KMS-11 (cell line): ENCODE results near the gene KPTN.

Source experiments
- H2AFZ ChIP-seq: fragments of 200-600 bp; sonication (generic); 2 replicates; pipeline ENCODE4 v1.6.1; 2016; ENCODE audit warnings: antibody characterized with exemption, mixed run types, low read depth
- H3K27ac ChIP-seq: fragments of 200-600 bp; sonication (generic); 2 replicates; pipeline ENCODE4 v1.6.1; 2016; ENCODE audit warnings: mild to moderate bottlenecking, mixed run types
- H3K27me3 ChIP-seq: fragments of 200-600 bp; sonication (generic); 2 replicates; pipeline ENCODE4 v1.6.1; 2017; ENCODE audit warnings: mild to moderate bottlenecking, low read depth, mixed run types, moderate library complexity; ENCODE audit not compliant: insufficient read depth
- H3K36me3 ChIP-seq: fragments of 200-600 bp; sonication (generic); 2 replicates; pipeline ENCODE4 v1.6.1; 2017; ENCODE audit warnings: mild to moderate bottlenecking, mixed run types; ENCODE audit not compliant: insufficient read depth
- H3K4me1 ChIP-seq: fragments of 200-600 bp; sonication (generic); 2 replicates; pipeline ENCODE4 v1.6.1; 2016; ENCODE audit warnings: mild to moderate bottlenecking, low read depth, mixed run types; ENCODE audit not compliant: poor library complexity, severe bottlenecking
- H3K4me2 ChIP-seq: fragments of 200-600 bp; sonication (generic); 2 replicates; pipeline ENCODE4 v1.7.0; 2016; ENCODE audit warnings: mild to moderate bottlenecking, mixed run types
- H3K4me3 ChIP-seq: fragments of 200-600 bp; sonication (generic); IDR thresholded peaks from 2 replicates; pipeline ENCODE4 v1.6.1; 2017; ENCODE audit warnings: low read depth, low read length, mixed read lengths; ENCODE audit not compliant: insufficient read depth
- H3K79me2 ChIP-seq: fragments of 200-600 bp; sonication (generic); 2 replicates; pipeline ENCODE4 v1.6.1; 2016; ENCODE audit warnings: low read depth, mixed run types; ENCODE audit not compliant: insufficient read depth
- H3K9ac ChIP-seq: fragments of 200-600 bp; sonication (generic); 2 replicates; pipeline ENCODE4 v1.6.1; 2016; ENCODE audit warnings: mild to moderate bottlenecking, mixed run types
- H4K20me1 ChIP-seq: fragments of 200-600 bp; sonication (generic); 2 replicates; pipeline ENCODE4 v1.6.1; 2016; ENCODE audit warnings: mild to moderate bottlenecking, mixed run types; ENCODE audit not compliant: insufficient read depth
- TF ChIP-seq, protein P1 (sequence below): fragments of 200-600 bp; sonication (generic); conservative IDR thresholded peaks from 2 replicates; pipeline ENCODE4 v1.6.1; 2017; ENCODE audit warnings: low read depth, mild to moderate bottlenecking, antibody characterized with exemption, low read length, moderate library complexity, mixed read lengths

Gene KPTN

DNA sequence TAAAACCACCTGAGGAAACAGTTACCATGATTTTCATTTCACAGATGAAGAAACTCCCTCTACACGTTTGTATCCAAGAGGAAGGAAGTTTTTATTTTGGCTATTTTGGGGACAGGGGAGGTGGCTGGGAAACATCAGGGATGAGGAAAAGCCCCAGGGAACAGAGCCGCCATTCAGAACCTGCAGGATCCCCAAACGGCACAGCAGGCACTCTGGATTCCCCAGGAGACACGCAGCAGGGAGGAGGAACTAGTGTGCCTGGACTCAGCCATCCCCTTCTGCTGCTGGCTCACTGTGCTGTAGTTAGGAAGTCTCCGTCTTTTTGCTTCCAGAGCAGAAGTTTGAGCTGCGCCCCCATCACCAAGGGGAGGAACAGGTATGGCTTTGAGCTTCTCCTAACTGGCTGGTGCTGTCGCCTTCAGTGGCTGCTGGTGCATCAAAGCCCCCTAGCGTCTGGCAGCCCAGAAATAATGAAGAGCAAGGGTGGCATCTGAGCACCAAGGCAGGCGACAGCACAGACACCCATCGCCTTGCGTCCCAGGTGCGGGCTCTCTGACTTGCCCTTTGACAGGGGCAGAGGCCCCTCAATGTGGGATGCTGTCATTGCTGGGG is 26.6 kb upstream of the KPTN start:
- H3K27me3 ChIP-seq = no peaks in the 10 kb centered on the region; the same call in 1 of the 2 replicates
- H3K4me3 ChIP-seq = no peak overlapping the region
- peaks cover 10% of the 10 kb centered on the region for H3K4me1 ChIP-seq
- no peak overlapping the region for H2AFZ ChIP-seq
- H3K4me2 ChIP-seq = no peak overlapping the region
- H3K36me3 ChIP-seq = no peaks in the 10 kb centered on the region
- H3K27ac ChIP-seq = no peak overlapping the region
- TF ChIP-seq, protein P1, sequence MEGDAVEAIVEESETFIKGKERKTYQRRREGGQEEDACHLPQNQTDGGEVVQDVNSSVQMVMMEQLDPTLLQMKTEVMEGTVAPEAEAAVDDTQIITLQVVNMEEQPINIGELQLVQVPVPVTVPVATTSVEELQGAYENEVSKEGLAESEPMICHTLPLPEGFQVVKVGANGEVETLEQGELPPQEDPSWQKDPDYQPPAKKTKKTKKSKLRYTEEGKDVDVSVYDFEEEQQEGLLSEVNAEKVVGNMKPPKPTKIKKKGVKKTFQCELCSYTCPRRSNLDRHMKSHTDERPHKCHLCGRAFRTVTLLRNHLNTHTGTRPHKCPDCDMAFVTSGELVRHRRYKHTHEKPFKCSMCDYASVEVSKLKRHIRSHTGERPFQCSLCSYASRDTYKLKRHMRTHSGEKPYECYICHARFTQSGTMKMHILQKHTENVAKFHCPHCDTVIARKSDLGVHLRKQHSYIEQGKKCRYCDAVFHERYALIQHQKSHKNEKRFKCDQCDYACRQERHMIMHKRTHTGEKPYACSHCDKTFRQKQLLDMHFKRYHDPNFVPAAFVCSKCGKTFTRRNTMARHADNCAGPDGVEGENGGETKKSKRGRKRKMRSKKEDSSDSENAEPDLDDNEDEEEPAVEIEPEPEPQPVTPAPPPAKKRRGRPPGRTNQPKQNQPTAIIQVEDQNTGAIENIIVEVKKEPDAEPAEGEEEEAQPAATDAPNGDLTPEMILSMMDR = no peak
- H4K20me1 ChIP-seq = no peaks in the 10 kb centered on the region
- no peak overlapping the region for H3K9ac ChIP-seq
- H3K79me2 ChIP-seq = peaks cover 62% of the 10 kb centered on the region

DNA sequence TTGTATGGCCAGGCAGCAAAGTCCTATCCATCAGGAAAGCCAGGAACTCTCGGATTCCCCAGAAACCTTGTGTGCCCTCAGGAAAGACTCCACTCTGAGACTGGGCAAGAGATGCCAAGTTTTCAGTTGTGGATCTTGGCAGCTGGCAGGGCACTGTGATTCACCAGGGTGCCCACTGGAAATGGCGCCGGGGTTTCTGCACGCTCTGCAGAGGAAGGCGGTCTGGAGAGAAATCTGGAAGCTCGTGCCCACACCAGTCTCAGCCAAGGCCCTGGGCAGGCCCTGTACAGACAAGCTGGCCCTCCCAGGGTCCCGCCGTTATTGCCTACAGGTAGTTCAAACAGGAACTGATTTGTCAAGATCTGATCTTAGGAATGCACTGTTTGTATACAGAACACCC is 26.0 kb upstream of the KPTN start:
- no peaks in the 10 kb centered on the region for H3K36me3 ChIP-seq
- no peak overlapping the region for H2AFZ ChIP-seq
- H3K4me3 ChIP-seq = no peak overlapping the region
- no peak overlapping the region for H3K9ac ChIP-seq
- TF ChIP-seq, protein P1 = no peak
- no peaks in the 10 kb centered on the region for H4K20me1 ChIP-seq
- no peaks in the 10 kb centered on the region; the same call in 1 of the 2 replicates for H3K27me3 ChIP-seq
- H3K4me1 ChIP-seq = peaks cover 9% of the 10 kb centered on the region
- peaks cover 62% of the 10 kb centered on the region for H3K79me2 ChIP-seq
- no peak overlapping the region for H3K27ac ChIP-seq
- H3K4me2 ChIP-seq = no peak overlapping the region

DNA sequence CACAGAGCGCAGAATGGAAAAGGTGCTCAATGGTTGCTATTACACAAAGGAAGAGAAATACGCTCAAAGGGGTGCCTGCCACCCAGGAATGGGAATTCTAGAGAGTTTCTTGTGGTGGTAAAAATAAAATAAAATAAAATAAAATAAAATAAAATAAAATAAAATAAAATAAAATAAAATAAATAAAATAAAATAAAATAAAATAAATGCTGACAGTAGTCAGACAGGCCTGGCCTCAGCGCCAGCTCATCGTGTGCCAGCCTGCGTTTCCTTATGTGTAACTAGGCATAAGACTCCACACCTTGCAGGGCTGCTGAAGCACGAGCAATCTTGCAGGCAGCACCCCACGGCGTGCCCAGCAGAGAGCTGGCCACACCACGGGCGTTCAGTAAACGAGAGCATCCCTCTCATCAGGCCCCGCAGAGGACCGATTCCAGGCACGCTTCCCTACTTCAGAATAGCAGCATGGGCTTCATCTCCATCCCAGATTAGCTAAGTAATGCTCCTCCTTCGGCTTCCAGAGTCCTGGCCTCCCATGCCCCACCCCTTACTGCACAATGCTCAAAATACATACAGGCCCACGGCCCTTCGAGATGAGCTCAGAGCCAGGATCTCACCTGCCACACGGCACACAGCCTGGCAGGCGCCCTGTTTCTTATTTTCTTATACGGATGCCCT is 25.3 kb upstream of the KPTN start:
- H3K4me1 ChIP-seq = peaks cover 9% of the 10 kb centered on the region
- no peak overlapping the region for H3K27ac ChIP-seq
- TF ChIP-seq, protein P1 = no peak
- H3K27me3 ChIP-seq = no peaks in the 10 kb centered on the region; the same call in 1 of the 2 replicates
- H3K79me2 ChIP-seq = peaks cover 57% of the 10 kb centered on the region
- H3K36me3 ChIP-seq = no peaks in the 10 kb centered on the region
- no peak overlapping the region for H3K4me3 ChIP-seq
- no peak overlapping the region for H2AFZ ChIP-seq
- no peak overlapping the region for H3K4me2 ChIP-seq
- no peak overlapping the region for H3K9ac ChIP-seq
- no peaks in the 10 kb centered on the region for H4K20me1 ChIP-seq

- no peak overlapping the region for H3K4me3 ChIP-seq
- H2AFZ ChIP-seq = no peak overlapping the region
- H3K27me3 ChIP-seq = no peaks in the 10 kb centered on the region; the same call in 1 of the 2 replicates
- no peak overlapping the region for H3K4me2 ChIP-seq
- TF ChIP-seq, protein P1 = no peak
- peaks cover 51% of the 10 kb centered on the region; the same call in 1 of the 2 replicates for H3K79me2 ChIP-seq
- peaks cover 9% of the 10 kb centered on the region for H3K4me1 ChIP-seq
- H3K9ac ChIP-seq = no peak overlapping the region
- no peak overlapping the region for H3K27ac ChIP-seq
- no peaks in the 10 kb centered on the region for H3K36me3 ChIP-seq
- no peaks in the 10 kb centered on the region for H4K20me1 ChIP-seq
These were observed 24.7 kb upstream of the KPTN start for GRCh38 chr19:47508721-47509120.
